ENCODE measurements around the gene MIF4GD.

- no peak for TF ChIP-seq POLR2AphosphoS5 (IDR thresholded peaks at IDR 0.05; ENCODE audit: control insufficient read depth, insufficient read depth, low read depth, low read length)
- no peak for TF ChIP-seq CTCF (IDR thresholded peaks at IDR 0.05 in 2 of 3, conservative IDR thresholded peaks at IDR 0.05 in 1 of 3; ENCODE audit: insufficient read depth in 2 of 3, low read depth in 1 of 3, low read length in 3 of 3)
- no peak for TF ChIP-seq XRCC3 (IDR thresholded peaks at IDR 0.05)
- no peak for TF ChIP-seq ATF1 (CRISPR knock-in tag; IDR thresholded peaks at IDR 0.05)
- no peak for TF ChIP-seq ATF1 (tag; IDR thresholded peaks at IDR 0.05)
- no peak for TF ChIP-seq TAF7 (tag; IDR thresholded peaks at IDR 0.05)
- TF ChIP-seq REST (IDR thresholded peaks at IDR 0.05; ENCODE audit: borderline replicate concordance), result no peak
- no peak for TF ChIP-seq REST (CRISPR knock-in tag; IDR thresholded peaks at IDR 0.05; ENCODE audit: low read depth)
- no peak for TF ChIP-seq HOMEZ (CRISPR knock-in tag; IDR thresholded peaks at IDR 0.05)
- no peak for TF ChIP-seq ESRRA (IDR thresholded peaks at IDR 0.05; ENCODE audit: borderline replicate concordance, low read depth)
- no peak for TF ChIP-seq MLX (CRISPR knock-in tag; conservative IDR thresholded peaks at IDR 0.05)
- no peak for TF ChIP-seq ZFX (CRISPR knock-in tag; IDR thresholded peaks at IDR 0.05)
- TF ChIP-seq HDAC3 (IDR thresholded peaks at IDR 0.05; ENCODE audit: borderline replicate concordance, partially characterized antibody), result no peak
- no peak for TF ChIP-seq KAT8 (IDR thresholded peaks at IDR 0.05; ENCODE audit: low read depth)
Observed at GRCh38 chr17:75219815-75220214, 51.2 kb downstream of the MIF4GD start.

All from K562 (cell line).